GM21619 (cell line): ENCODE measurements around the gene TMEM115.
A peak's percentile ranks its signal among the peaks of the same experiment; 100 is the strongest.

Experiments used
- ATAC-seq: cut with Tn5 transposase; IDR thresholded peaks from one replicate; pipeline ENCODE4 v1.9.1; 2021; ENCODE audit not compliant: unreplicated experiment

TMEM115 gene

GRCh38 chr3:50336452-50337174, 22.7 kb downstream of the TMEM115 start:
- peak; percentile 4 for ATAC-seq

GRCh38 chr3:50334339-50335075, 24.8 kb downstream of the TMEM115 start:
- no peak for ATAC-seq

- no peak for ATAC-seq
Observed at GRCh38 chr3:50333744-50334328, 25.5 kb downstream of the TMEM115 start.

- no peak for ATAC-seq
Observed at GRCh38 chr3:50331364-50331907, 27.9 kb downstream of the TMEM115 start.

GRCh38 chr3:50330330-50330729, 29.0 kb downstream of the TMEM115 start:
- ATAC-seq = no peak

GRCh38 chr3:50327943-50328691, 31.2 kb downstream of the TMEM115 start, which contains the start of gene TUSC2:
TSS of gene TUSC2 (minus strand) at chr3:50328223. CDS start at chr3:50328099, 124 bp downstream.
- ATAC-seq = peak; percentile 77

- no peak for ATAC-seq
Observed at GRCh38 chr3:50327129-50327528, 32.2 kb downstream of the TMEM115 start.

GRCh38 chr3:50326182-50326541, 33.2 kb downstream of the TMEM115 start:
- no peak for ATAC-seq

GRCh38 chr3:50325497-50326181, 33.7 kb downstream of the TMEM115 start:
- ATAC-seq = no peak

- no peak for ATAC-seq
Observed at GRCh38 chr3:50325113-50325480, 34.2 kb downstream of the TMEM115 start.

- ATAC-seq = no peak
Observed at GRCh38 chr3:50324351-50325112, 34.8 kb downstream of the TMEM115 start.

GRCh38 chr3:50323614-50324199, 35.6 kb downstream of the TMEM115 start:
- ATAC-seq = no peak

- no peak for ATAC-seq
Observed at GRCh38 chr3:50323092-50323600, 36.2 kb downstream of the TMEM115 start.

- no peak for ATAC-seq
Observed at GRCh38 chr3:50322386-50323091, 36.8 kb downstream of the TMEM115 start, which contains the start of gene HYAL2. TSS of gene HYAL2 (minus strand) at chr3:50322745. CDS start at chr3:50320489, 2,256 bp downstream.

GRCh38 chr3:50322115-50322385, 37.3 kb downstream of the TMEM115 start:
- no peak for ATAC-seq

- ATAC-seq = peak; percentile 77
Observed at GRCh38 chr3:50321336-50322114, 37.8 kb downstream of the TMEM115 start.

- ATAC-seq = peak; percentile 43
Observed at GRCh38 chr3:50320853-50321335, 38.4 kb downstream of the TMEM115 start.
